OCI-LY3 (cell line): ENCODE data around the gene MLPH.

Experiments used
- CTCF ChIP-seq: fragments of 200-600, 300-600 bp; sonication (generic); IDR thresholded peaks from 2 replicates; pipeline ENCODE4 v1.5.1; 2014; ENCODE audit warnings: antibody characterized with exemption, low read length, low read depth
- EZH2phosphoT487 ChIP-seq: fragments of 200-600 bp; shearing (Covaris generic); IDR thresholded peaks from 2 replicates; pipeline ENCODE4 v1.6.1; 2018; ENCODE audit warnings: antibody characterized with exemption, mixed run types, low read depth

GRCh38 chr2:237540223-237540775 is 53.2 kb downstream of the MLPH start:
- no peak for TF ChIP-seq CTCF
- TF ChIP-seq EZH2phosphoT487, result no peak
